Measurements from ENCODE around the gene N4BP2L1. TPM values are rescaled to one million over a fixed set of nuclear protein-coding genes. Genes with fewer than 3 reads are reported as not detected.

The N4BP2L1 gene
- total RNA-seq, 1 donor from 2014 or later = 3.6 TPM

GRCh38 chr13:32415019-32415418, 12.9 kb downstream of the N4BP2L1 start:
- no peak overlapping the region for H3K4me3 ChIP-seq (ENCODE audit: low read depth, low read length)
- no peak for DNase-seq (ENCODE audit: low read depth)
- TF ChIP-seq CTCF (conservative IDR thresholded peaks at IDR 0.05; ENCODE audit: low read depth, low read length) = peak; percentile 76

GRCh38 chr13:32414580-32414979, 13.3 kb downstream of the N4BP2L1 start:
- H3K4me3 ChIP-seq (ENCODE audit: low read depth, low read length) = no peak overlapping the region
- no peak for DNase-seq (ENCODE audit: low read depth)
- TF ChIP-seq CTCF (conservative IDR thresholded peaks at IDR 0.05; ENCODE audit: low read depth, low read length) = no peak

GRCh38 chr13:32413284-32413683, 14.6 kb downstream of the N4BP2L1 start:
- H3K4me3 ChIP-seq (ENCODE audit: low read depth, low read length) = no peak overlapping the region
- no peak for TF ChIP-seq CTCF (conservative IDR thresholded peaks at IDR 0.05; ENCODE audit: low read depth, low read length)
- no peak for DNase-seq (ENCODE audit: low read depth)

GRCh38 chr13:32409561-32410421, 18.1 kb downstream of the N4BP2L1 start:
- TF ChIP-seq CTCF (conservative IDR thresholded peaks at IDR 0.05; ENCODE audit: low read depth, low read length) = no peak
- H3K4me3 ChIP-seq (ENCODE audit: low read depth, low read length) = no peak overlapping the region
- no peak for DNase-seq (ENCODE audit: low read depth)

GRCh38 chr13:32409001-32409313, 19.0 kb downstream of the N4BP2L1 start:
- H3K4me3 ChIP-seq (ENCODE audit: low read depth, low read length) = no peak overlapping the region
- no peak for TF ChIP-seq CTCF (conservative IDR thresholded peaks at IDR 0.05; ENCODE audit: low read depth, low read length)
- no peak for DNase-seq (ENCODE audit: low read depth)

GRCh38 chr13:32408296-32409000, 19.5 kb downstream of the N4BP2L1 start:
- DNase-seq (ENCODE audit: low read depth) = no peak
- no peak for TF ChIP-seq CTCF (conservative IDR thresholded peaks at IDR 0.05; ENCODE audit: low read depth, low read length)
- H3K4me3 ChIP-seq (ENCODE audit: low read depth, low read length) = no peak overlapping the region
